Stimulated activated naive CD8-positive, alpha-beta T cell treated with anti-CD3 and anti-CD28 coated beads, Interleukin-15, Interleukin-2, amounts not matched to agents 100 ng/mL and 50 ng/mL, for 24 hours (primary cell): ENCODE results near the gene PIP5K1A.
"Not testable (repeated sequence)": the region's sequence is repeated elsewhere in the genome, so short reads cannot be mapped to it uniquely, and the experiment has no call there.

ENCODE experiments used
- H3K27ac Mint-ChIP-seq: one replicate; pipeline ENCODE4 v1.8.0; 2021; ENCODE audit warnings: mild to moderate bottlenecking, mixed read lengths
- H3K27me3 Mint-ChIP-seq: one replicate; pipeline ENCODE4 v1.8.0; 2021; ENCODE audit warnings: mixed read lengths
- H3K36me3 Mint-ChIP-seq: one replicate; pipeline ENCODE4 v1.8.0; 2021; ENCODE audit warnings: low read depth, mixed read lengths
- H3K4me1 Mint-ChIP-seq: one replicate; pipeline ENCODE4 v1.8.0; 2021; ENCODE audit warnings: low read depth, mixed read lengths
- H3K4me3 Mint-ChIP-seq: one replicate; pipeline ENCODE4 v1.8.0; 2021; ENCODE audit warnings: mild to moderate bottlenecking, mixed read lengths
- H3K9me3 Mint-ChIP-seq: one replicate; pipeline ENCODE4 v1.8.0; 2021; ENCODE audit warnings: mixed read lengths

Gene PIP5K1A

DNA sequence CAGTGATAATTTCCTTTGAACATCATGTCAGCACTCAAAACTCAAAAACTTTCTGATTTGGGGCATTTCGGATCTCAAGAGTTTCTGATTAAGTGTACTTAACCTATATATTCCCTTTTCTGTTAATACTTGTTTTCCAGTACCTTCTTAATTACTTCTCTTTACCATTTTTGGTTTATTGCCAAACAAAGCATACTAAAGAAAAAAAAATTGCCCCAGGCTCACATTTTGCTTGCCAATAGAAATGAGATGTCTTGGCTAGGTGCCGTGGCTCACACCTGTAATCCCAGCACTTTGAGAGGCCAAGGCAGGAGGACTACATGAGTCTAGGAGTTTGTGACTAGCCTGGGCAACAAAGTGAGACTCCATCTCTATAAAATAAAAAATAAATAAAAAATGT, 61.0 kb downstream of the PIP5K1A start:
- Mint-ChIP-seq H3K9me3 (no peaks in the 10 kb centered on the region), H3K36me3 (peaks cover 34% of the 10 kb centered on the region), H3K27me3 (no peaks in the 10 kb centered on the region), H3K27ac (no peak overlapping the region), H3K4me1 (peaks cover 34% of the 10 kb centered on the region), H3K4me3 (no peak overlapping the region)

DNA sequence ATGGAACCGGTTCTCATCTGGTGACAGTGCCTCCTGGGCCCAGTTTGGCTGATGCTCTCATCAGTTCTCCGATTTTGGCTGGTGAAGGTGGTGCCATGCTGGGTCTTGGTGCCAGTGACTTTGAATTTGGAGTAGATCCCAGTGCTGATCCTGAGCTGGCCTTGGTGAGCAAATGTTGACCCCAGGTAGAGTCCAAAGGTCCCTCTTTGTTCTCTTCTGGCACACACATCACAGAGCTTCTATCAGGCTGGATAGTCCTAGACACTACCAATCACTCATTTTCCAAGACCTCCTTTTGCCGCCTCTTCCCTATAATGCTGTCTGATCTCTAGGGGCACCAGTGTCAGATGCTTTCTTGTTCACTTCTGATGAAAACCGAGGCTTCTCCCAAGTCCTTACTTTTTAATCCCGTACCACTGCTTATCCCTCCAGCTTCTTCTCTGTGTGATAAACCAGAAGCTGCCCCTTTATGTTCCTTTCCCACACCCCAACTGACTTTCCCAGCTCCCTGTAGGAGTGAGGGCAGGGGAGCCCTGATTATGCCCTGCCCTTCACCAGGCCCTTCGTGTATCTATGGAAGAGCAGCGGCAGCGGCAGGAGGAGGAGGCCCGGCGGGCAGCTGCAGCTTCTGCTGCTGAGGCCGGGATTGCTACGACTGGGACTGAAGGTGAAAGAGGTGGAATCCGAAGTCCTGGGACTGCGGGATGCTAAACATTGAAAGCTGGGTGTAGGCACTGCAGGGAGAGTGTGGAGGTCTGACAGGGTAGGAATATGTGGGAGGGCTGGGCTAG, 67.3 kb downstream of the PIP5K1A start:
- Mint-ChIP-seq H3K4me1 (no peaks in the 10 kb centered on the region), H3K9me3 (no peaks in the 10 kb centered on the region), H3K36me3 (peaks cover 62% of the 10 kb centered on the region), H3K27ac (peak overlapping the region; percentile 23), H3K4me3 (no peak overlapping the region), H3K27me3 (no peaks in the 10 kb centered on the region)

DNA sequence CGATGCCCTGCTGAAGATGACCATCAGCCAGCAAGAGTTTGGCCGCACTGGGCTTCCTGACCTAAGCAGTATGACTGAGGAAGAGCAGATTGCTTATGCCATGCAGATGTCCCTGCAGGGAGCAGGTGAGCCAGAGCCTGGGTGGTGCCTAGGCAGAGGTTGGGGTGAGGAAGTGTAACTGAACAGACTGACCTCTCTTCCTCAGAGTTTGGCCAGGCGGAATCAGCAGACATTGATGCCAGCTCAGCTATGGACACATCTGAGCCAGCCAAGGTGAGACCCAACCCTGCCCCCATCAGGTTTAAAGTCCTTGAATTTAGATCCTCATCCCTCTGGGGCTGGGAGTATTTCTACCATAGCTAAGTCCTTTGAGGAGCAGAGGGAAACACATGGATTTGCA, 68.0 kb downstream of the PIP5K1A start:
- H3K27ac Mint-ChIP-seq: no peak overlapping the region
- H3K4me3 Mint-ChIP-seq: no peak overlapping the region
- no peaks in the 10 kb centered on the region for H3K4me1 Mint-ChIP-seq
- peaks cover 64% of the 10 kb centered on the region for H3K36me3 Mint-ChIP-seq
- no peaks in the 10 kb centered on the region for H3K27me3 Mint-ChIP-seq
- no peaks in the 10 kb centered on the region for H3K9me3 Mint-ChIP-seq

DNA sequence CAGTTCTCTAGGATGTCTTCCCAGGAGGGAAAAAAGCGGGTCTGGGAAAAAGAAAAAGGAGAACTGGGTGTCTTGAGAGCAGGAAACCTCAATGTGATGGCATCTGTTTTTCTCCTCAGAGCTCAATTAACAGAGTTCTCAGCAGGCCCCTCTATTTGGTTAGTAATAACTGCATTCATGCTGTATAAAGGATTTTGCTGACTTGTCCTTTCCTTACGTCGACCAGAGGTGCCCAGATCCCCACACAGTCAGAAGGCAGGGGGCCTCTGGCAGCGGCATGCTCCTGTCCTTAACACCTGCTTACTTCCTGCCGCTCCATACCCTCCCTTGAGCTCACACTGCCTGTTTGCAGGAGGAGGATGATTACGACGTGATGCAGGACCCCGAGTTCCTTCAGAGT, 68.5 kb downstream of the PIP5K1A start:
- Mint-ChIP-seq H3K27me3 (no peaks in the 10 kb centered on the region), H3K4me3 (no peak overlapping the region), H3K9me3 (no peaks in the 10 kb centered on the region), H3K27ac (no peak overlapping the region), H3K36me3 (peaks cover 67% of the 10 kb centered on the region), H3K4me1 (no peaks in the 10 kb centered on the region)

DNA sequence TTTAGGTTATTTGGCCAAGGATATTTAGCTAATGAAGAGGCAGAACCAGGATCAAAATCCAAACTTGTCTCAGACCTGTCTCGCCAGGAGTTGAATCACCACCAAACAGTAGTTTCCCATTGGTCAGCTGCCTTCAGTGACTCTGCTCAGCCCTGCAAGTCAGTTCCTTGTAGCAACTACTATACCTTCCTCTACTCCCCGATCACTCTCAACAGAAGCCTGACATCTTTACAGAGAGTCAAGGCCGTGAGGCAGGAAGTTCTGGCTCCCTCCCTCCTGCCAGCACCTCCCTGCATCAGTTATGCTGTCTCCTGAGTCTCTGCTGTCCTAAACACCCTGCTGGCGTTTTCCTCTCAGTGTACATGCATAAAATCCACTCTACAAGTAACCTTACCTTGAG, 69.4 kb downstream of the PIP5K1A start:
- Mint-ChIP-seq H3K4me1 (no peaks in the 10 kb centered on the region), H3K36me3 (peaks cover 64% of the 10 kb centered on the region), H3K27me3 (no peaks in the 10 kb centered on the region), H3K27ac (no peak overlapping the region), H3K4me3 (no peak overlapping the region), H3K9me3 (no peaks in the 10 kb centered on the region)

DNA sequence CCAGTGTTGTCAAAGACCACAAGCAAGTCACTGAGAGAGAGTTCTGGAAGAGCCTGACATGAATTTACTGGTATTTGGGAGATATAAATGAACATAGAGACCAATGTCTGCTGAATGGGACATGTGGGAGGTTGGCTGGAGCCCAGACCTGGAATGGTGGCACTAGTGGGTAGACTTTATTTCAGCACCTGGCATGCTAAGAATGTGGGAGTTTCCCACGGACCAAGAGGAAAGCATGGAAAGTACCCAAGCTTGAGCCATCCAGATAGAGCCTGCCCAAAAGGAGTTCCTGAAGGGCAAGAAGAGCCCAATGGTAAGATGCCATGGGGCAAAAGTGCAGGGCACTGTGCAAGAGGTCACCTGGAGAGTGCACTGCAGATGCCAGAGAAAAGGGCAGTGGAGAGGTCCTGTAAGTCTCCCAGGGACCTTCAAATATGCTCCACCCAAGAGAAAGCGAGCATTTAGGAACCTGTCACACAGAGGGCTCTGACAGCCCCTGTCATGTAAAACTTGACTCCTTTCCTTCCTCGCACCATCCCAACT, 75.6 kb downstream of the PIP5K1A start:
- H3K4me3 Mint-ChIP-seq: no peak overlapping the region
- H3K9me3 Mint-ChIP-seq: no peaks in the 10 kb centered on the region
- H3K4me1 Mint-ChIP-seq: peaks cover 25% of the 10 kb centered on the region
- H3K27me3 Mint-ChIP-seq: no peaks in the 10 kb centered on the region
- H3K27ac Mint-ChIP-seq: no peak overlapping the region
- H3K36me3 Mint-ChIP-seq: peaks cover 25% of the 10 kb centered on the region

DNA sequence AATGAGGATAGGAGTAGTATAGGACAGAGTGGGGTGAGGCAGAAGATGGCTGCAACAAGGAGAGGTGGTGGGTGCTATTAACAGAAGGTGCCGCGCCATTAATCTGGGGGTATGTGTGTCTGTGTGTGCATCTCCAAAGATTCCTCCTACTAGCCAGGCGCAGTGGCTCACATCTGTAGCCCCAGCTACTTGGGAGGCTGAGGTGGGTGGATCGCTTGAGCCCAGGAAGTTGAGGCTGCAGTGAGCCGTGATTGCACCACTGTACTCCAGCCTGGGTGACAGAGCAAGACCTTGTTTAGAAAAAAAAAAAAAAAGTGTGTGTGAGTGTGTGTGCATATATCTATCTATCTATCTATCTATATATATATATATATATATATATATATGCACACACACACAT, 77.0 kb downstream of the PIP5K1A start:
- H3K36me3 Mint-ChIP-seq: peaks cover 20% of the 10 kb centered on the region
- not testable (repeated sequence) for H3K27ac Mint-ChIP-seq, H3K27me3 Mint-ChIP-seq, H3K4me3 Mint-ChIP-seq, H3K9me3 Mint-ChIP-seq
- H3K4me1 Mint-ChIP-seq: peaks cover 33% of the 10 kb centered on the region

DNA sequence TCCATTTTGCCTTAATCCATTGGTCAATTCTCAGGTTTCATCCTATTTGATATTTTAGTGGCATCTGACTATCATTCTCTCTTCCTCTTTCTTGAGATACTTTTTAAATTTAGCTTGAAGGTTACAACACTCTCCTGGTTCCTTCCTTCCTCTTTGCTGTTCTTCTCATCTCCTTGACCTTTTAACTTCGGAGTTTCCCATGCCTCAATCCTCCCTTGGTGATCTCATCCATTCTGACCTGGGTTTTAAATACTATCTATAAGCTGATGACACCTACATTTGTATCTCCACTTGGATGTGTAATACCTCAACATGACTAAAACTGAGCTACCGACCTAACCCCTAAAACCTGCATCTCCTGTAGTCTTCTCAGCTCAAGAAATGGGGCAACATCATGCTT, 78.9 kb downstream of the PIP5K1A start:
- H3K4me1 Mint-ChIP-seq: peaks cover 38% of the 10 kb centered on the region
- H3K36me3 Mint-ChIP-seq: peaks cover 12% of the 10 kb centered on the region
- peak overlapping the region; percentile 37 for H3K4me3 Mint-ChIP-seq
- no peaks in the 10 kb centered on the region for H3K9me3 Mint-ChIP-seq
- H3K27me3 Mint-ChIP-seq: no peaks in the 10 kb centered on the region
- peak overlapping the region; percentile 83 for H3K27ac Mint-ChIP-seq

DNA sequence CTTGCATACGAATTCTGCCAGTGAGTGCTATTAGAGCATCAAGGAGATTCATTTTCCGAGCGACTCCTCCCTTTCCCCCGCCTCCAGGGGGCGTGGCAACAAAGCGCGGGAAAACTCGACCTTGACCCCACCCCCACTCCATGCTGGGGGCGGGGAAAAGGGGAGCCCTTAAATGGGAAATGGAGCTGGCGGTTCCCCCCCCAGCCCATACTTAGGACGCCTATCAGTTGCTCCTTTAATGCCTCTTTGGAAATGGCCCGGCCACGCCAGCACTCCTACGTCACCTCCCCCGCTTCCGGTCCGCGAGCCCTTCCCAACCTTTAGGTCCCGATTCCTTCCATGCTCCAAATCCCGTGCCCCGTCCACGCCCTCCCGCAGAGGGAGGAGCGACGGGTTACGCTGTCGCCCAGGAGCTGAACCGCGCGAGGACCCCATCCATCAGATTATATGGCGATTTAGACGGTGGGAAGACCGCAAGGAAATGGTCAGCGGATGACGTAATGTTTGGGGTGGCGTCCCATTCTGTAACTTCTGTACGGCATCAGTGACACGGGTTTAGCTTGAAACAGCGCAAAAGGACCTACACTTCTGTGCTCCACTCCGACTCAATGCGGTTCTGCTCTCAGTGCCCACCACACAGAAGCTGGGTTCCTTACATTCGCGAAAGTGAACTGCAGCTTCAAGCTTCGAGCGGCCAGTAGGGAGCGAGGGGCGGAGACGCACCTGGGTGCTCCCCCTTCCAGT, 83.0 kb downstream of the PIP5K1A start:
- Mint-ChIP-seq H3K27ac (peak overlapping the region; percentile 99), H3K9me3 (no peaks in the 10 kb centered on the region), H3K4me3 (peak overlapping the region; percentile 97), H3K4me1 (peaks cover 56% of the 10 kb centered on the region), H3K36me3 (peaks cover 3% of the 10 kb centered on the region), H3K27me3 (no peaks in the 10 kb centered on the region)

DNA sequence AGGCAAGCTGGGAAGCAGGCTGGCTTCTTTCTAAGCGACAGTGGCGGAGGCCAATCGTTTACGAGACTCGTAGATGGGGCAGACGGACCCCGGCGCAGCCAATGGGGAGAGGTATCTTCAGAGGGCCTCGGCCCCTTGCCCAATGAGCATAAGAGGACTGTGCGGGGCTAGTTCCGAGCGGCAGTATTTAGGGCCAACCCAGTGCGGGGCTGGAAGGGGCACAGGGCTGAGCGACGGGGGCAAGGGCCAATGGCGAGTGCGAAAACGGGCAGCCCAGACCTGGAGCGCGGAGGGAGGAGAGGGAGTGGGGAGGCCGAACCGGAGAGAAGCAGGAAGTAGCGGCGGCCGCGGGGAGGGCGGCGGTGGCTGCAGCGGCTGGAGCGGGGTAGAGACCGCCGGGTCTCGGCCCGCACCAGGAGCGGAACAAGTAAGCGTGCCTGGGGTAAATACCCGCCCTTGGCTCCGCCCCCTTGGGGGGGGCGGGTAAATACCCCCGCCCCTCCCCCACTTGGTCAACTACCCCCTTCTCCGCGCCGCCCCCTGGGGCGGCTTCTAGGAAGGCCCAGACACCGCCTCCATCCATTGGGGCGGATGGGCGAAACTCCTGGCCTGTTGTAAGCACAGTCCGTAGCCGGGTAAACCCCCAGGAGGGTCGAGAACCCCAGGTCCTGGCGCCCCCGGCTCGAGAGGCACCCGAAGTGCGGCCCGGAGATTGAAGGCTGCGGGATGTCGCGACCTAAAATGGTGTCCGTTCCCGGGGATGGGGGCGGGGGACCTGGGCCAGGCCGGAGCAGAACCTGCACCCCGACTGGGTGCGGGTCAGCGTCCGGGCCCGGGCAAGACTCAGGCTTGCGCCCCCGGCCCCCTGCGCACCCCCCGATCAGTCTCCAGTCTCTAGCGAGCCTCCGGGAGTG, 83.9 kb downstream of the PIP5K1A start, which contains the start of gene ZNF687:
Gene ZNF687 (plus strand): TSS at position 331 of the 914 bp plus-strand sequence. CDS start 3,993 bp downstream, outside the sequence.
- no peaks in the 10 kb centered on the region for H3K9me3 Mint-ChIP-seq
- H3K36me3 Mint-ChIP-seq: peaks cover 8% of the 10 kb centered on the region
- peaks cover 48% of the 10 kb centered on the region for H3K4me1 Mint-ChIP-seq
- no peaks in the 10 kb centered on the region for H3K27me3 Mint-ChIP-seq
- H3K27ac Mint-ChIP-seq: peak within 1 kb of the TSS; percentile 99
- peak within 1 kb of the TSS; percentile 97 for H3K4me3 Mint-ChIP-seq

DNA sequence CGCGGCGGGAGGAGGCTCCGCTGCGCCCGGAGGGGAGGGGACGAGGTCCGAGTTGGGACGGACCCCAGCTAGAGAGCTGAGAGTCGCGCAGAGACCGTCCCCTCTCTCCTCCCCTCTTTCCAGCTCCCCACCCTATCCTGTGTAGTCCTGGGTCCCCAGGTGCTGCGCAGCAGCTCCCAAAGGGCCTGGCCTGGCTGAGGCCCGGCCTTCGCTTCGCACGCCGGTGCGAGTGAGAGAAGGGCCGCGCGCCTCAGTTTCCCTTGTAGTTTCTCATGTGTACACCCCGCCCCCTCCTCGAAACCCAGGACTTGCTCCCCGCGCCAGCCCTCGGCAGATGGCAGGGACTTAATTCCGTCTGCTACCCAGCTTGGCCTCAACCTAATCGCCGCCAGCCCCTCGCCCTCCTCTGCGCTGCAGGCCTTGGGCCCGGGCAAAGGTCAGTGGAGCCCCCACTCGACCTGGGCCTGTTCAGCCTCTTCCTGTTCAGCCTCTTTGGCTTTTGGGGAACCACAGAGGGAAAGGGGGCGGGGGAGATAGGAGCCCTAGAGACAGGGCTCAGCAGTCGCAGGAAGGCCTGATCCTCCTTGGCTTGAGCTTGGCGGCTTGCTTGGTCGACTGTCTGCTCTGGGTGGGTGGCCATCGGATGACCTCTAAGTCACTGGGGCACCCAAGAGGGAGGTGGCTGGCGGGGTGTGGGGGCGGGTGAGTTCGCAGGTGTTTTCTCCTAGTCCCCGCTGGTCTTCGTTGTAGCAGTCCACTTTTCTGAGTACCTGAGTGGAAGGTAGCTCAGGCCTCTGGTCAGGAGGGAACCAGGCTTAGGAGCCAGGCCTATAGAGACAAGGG, 84.8 kb downstream of the PIP5K1A start:
- peak overlapping the region; percentile 80 for H3K27ac Mint-ChIP-seq
- no peaks in the 10 kb centered on the region for H3K9me3 Mint-ChIP-seq
- no peaks in the 10 kb centered on the region for H3K27me3 Mint-ChIP-seq
- peaks cover 39% of the 10 kb centered on the region for H3K4me1 Mint-ChIP-seq
- H3K4me3 Mint-ChIP-seq: peak overlapping the region; percentile 97
- H3K36me3 Mint-ChIP-seq: peaks cover 10% of the 10 kb centered on the region

DNA sequence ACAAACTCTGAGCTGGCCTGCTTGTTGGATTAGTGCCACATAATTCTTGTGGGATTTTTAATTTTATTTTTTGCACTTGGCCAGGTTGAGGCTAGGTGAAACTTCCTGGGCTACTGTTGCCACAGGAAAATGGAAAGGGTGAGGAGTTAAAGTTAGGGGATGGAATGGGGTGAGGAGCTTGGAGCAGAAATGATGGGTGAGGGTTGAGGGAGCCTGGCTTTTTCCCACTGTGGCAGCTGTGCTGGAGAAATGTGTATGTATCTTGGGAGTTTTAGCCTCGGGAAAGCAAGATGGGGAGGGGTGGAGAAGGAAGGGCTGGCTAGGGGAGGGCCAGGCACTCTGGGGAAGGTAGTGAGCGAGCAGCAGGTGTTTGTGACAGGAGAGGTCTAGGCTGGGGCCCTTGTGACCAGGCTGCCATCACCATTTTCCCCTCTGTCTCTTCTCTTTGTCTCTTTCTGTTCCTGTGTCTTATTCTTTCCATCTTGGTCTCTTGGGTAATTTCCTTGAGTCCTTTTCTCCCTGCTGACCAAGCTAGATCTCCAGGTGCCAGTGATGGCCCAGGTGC, 85.7 kb downstream of the PIP5K1A start:
- peak overlapping the region; percentile 80 for H3K27ac Mint-ChIP-seq

DNA sequence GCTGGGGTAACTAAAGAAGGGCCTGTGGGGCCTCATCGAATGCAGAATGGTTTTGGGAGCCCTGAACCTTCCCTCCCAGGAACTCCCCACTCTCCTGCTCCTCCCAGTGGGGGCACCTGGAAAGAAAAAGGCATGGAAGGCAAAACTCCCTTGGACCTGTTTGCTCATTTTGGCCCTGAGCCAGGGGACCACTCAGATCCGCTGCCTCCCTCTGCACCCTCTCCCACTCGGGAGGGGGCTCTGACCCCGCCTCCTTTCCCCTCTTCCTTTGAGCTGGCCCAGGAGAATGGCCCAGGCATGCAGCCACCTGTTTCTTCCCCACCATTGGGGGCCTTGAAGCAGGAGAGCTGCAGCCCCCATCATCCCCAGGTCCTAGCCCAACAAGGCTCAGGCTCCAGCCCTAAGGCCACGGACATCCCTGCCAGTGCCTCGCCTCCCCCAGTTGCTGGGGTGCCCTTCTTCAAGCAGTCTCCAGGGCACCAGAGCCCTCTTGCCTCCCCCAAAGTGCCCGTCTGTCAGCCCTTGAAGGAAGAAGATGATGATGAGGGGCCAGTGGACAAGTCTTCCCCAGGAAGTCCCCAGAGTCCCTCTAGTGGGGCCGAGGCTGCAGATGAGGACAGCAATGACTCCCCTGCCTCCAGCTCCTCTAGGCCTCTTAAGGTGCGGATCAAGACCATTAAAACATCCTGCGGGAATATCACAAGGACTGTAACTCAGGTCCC, 88.4 kb downstream of the PIP5K1A start:
- peaks cover 25% of the 10 kb centered on the region for H3K36me3 Mint-ChIP-seq
- H3K9me3 Mint-ChIP-seq: no peaks in the 10 kb centered on the region

More for the DNA sequence above, 85.7 kb downstream of the PIP5K1A start:
- Mint-ChIP-seq H3K9me3 (no peaks in the 10 kb centered on the region), H3K4me1 (peaks cover 37% of the 10 kb centered on the region), H3K36me3 (peaks cover 19% of the 10 kb centered on the region), H3K27me3 (no peaks in the 10 kb centered on the region), H3K4me3 (peak overlapping the region; percentile 97)

More for the DNA sequence above, 88.4 kb downstream of the PIP5K1A start:
- no peak overlapping the region for H3K4me3 Mint-ChIP-seq
- H3K27ac Mint-ChIP-seq: no peak overlapping the region
- H3K4me1 Mint-ChIP-seq: peaks cover 25% of the 10 kb centered on the region
- no peaks in the 10 kb centered on the region for H3K27me3 Mint-ChIP-seq
